Measurements from ENCODE around the gene PDYN. TPM values are rescaled to one million over a fixed set of nuclear protein-coding genes. Genes with fewer than 3 reads are reported as not detected.

PDYN gene
- total RNA-seq, 2 experiments from 2014 or later = not detected

DNA sequence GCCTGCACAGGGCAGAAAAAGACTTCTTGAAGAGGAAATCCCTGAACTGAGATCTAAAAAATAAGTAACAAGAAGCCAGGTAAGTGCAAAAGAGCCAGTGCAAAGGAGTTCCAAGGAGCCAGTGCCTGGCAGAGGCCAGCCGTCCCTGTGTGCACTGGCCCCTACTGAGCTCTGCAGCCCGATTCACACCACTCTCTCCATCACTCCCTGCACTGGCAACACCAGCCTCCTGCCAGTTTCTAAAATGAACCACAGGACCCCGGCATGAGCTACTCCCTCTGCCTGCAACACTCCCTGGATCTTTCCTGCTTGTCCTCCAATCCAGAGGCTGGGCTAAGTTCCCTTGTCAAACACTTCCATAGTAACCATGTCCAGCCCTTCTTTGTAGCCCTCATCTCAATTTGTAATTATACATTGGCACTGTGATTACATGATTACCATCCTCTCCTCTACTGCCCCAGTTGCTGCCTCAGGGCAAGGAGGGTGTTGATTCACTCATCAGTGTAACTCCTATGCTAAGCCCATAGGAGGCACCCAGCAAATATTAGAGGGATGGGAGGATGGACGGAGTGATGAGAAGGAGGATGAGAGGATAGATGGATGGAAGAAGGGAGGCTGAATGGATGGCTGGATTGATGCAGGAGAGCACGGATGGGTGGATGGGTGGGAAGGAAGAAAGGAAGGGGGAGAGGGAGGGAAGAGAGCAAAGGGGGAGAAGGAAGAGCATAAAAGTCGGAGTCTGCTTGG is 49.3 kb downstream of the PDYN start:
- ChIA-PET POLR2A (no interaction called here), CTCF (no interaction called here)
- H3K4me1 ChIP-seq (ENCODE audit: insufficient read depth, low read length) = no peaks in the 10 kb centered on the region
- H3K27me3 Mint-ChIP-seq = peaks cover 58% of the 10 kb centered on the region
- intact Hi-C loops (cut with DNase I, micrococcal nuclease) = no loop called here
- H3K9me3 Mint-ChIP-seq = no peaks in the 10 kb centered on the region
- peaks cover 21 to 32% of the 10 kb centered on the region in 2 experiments for H3K27me3 ChIP-seq (ENCODE audit: control insufficient read depth in 1 of 2, insufficient read depth in 2 of 2, low read length in 2 of 2)
- H3K9me3 ChIP-seq (ENCODE audit: control insufficient read depth in 1 of 2, insufficient read depth in 1 of 2, low read length in 2 of 2) = peaks cover 0 to 4% of the 10 kb centered on the region in 2 experiments
- no peak overlapping the region for H3K4me3 ChIP-seq (ENCODE audit: low read length)
- ATAC-seq (ENCODE audit: poor library complexity) = no peak
- TF ChIP-seq, protein P1, sequence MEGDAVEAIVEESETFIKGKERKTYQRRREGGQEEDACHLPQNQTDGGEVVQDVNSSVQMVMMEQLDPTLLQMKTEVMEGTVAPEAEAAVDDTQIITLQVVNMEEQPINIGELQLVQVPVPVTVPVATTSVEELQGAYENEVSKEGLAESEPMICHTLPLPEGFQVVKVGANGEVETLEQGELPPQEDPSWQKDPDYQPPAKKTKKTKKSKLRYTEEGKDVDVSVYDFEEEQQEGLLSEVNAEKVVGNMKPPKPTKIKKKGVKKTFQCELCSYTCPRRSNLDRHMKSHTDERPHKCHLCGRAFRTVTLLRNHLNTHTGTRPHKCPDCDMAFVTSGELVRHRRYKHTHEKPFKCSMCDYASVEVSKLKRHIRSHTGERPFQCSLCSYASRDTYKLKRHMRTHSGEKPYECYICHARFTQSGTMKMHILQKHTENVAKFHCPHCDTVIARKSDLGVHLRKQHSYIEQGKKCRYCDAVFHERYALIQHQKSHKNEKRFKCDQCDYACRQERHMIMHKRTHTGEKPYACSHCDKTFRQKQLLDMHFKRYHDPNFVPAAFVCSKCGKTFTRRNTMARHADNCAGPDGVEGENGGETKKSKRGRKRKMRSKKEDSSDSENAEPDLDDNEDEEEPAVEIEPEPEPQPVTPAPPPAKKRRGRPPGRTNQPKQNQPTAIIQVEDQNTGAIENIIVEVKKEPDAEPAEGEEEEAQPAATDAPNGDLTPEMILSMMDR (IDR thresholded peaks at IDR 0.05) = no peak
- H3K27ac Mint-ChIP-seq = no peak overlapping the region
- H3K36me3 ChIP-seq (ENCODE audit: insufficient read depth, low read length) = no peaks in the 10 kb centered on the region
- DNase-seq = no peak
- no peaks in the 10 kb centered on the region for H3K4me1 Mint-ChIP-seq (ENCODE audit: low read depth)
- H3K4me3 Mint-ChIP-seq = no peak overlapping the region
- no peak overlapping the region for H3K27ac ChIP-seq (ENCODE audit: low read depth in 1 of 2, low read length in 2 of 2)
- no peaks in the 10 kb centered on the region for H3K36me3 Mint-ChIP-seq (ENCODE audit: low read depth)

- Histone ChIP-seq H3K27me3 (ENCODE audit: control insufficient read depth in 1 of 2, insufficient read depth in 2 of 2, low read length in 2 of 2) (peaks cover 21 to 32% of the 10 kb centered on the region in 2 experiments), H3K4me3 (ENCODE audit: low read length) (no peak overlapping the region), H3K4me1 (ENCODE audit: insufficient read depth, low read length) (no peaks in the 10 kb centered on the region), H3K9me3 (ENCODE audit: control insufficient read depth in 1 of 2, insufficient read depth in 1 of 2, low read length in 2 of 2) (peaks cover 0 to 4% of the 10 kb centered on the region in 2 experiments), H3K36me3 (ENCODE audit: insufficient read depth, low read length) (no peaks in the 10 kb centered on the region), H3K27ac (ENCODE audit: low read depth in 1 of 2, low read length in 2 of 2) (no peak overlapping the region)
- no peaks in the 10 kb centered on the region for H3K9me3 Mint-ChIP-seq
- H3K27me3 Mint-ChIP-seq = peaks cover 52% of the 10 kb centered on the region
- no peak for ATAC-seq (ENCODE audit: poor library complexity)
- TF ChIP-seq, protein P1 (IDR thresholded peaks at IDR 0.05) = no peak
- no peaks in the 10 kb centered on the region for H3K36me3 Mint-ChIP-seq (ENCODE audit: low read depth)
- H3K4me3 Mint-ChIP-seq = no peak overlapping the region
- CTCF ChIA-PET = no interaction called here
- POLR2A ChIA-PET = no interaction called here
- H3K4me1 Mint-ChIP-seq (ENCODE audit: low read depth) = no peaks in the 10 kb centered on the region
- intact Hi-C loops (cut with DNase I, micrococcal nuclease) = no loop called here
- peak in 3 of 14 experiments; percentile 11 to 72 (median 62) for DNase-seq
- no peak overlapping the region for H3K27ac Mint-ChIP-seq
Observed at GRCh38 chr20:1943275-1944002, 50.4 kb downstream of the PDYN start.

DNA sequence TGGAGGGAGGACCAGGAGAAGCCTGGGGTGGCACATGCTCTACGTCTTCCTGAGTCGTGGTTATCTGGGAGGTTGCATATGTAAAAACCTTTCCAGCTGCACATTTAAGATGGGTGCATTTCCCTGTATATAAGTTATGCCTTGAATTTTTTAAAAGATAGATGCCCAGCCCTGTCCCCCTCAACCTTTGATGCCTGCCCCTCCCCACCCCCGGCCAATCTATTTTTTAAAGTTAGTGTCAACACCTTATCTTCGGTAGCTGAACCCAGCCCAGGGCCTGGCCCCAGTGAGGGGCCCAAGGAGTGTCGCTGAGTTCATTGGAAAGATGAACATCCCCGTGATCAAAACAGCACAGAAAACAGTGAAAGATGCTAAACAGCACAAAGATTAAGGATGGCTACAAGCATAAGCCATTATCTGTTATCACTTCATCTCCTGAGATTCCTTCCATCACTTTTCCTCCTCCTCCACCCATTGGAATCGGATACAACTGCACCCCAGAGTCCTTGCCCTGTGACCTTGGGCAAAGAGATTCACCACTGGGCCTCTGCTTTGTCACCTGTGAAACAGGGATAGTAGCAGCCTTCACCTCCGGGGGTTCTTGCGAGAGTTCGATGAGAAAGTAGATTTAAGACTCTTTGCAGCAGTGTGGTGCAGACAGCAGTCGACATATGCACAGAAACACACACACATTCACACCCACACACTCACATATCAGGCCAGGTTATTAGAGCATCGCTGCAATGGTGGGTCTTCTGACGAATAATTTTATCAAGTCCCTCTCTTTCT is 51.2 kb downstream of the PDYN start:
- H3K27ac ChIP-seq (ENCODE audit: low read depth in 1 of 2, low read length in 2 of 2) = no peak overlapping the region
- H3K4me1 ChIP-seq (ENCODE audit: insufficient read depth, low read length) = no peaks in the 10 kb centered on the region
- H3K36me3 ChIP-seq (ENCODE audit: insufficient read depth, low read length) = no peaks in the 10 kb centered on the region
- no peak overlapping the region for H3K4me3 ChIP-seq (ENCODE audit: low read length)
- peaks cover 50% of the 10 kb centered on the region for H3K27me3 Mint-ChIP-seq
- CTCF ChIA-PET = no interaction called here
- H3K4me1 Mint-ChIP-seq (ENCODE audit: low read depth) = no peaks in the 10 kb centered on the region
- H3K27ac Mint-ChIP-seq = no peak overlapping the region
- no peaks in the 10 kb centered on the region for H3K9me3 Mint-ChIP-seq
- intact Hi-C loops (cut with DNase I, micrococcal nuclease) = no loop called here
- H3K9me3 ChIP-seq (ENCODE audit: control insufficient read depth in 1 of 2, insufficient read depth in 1 of 2, low read length in 2 of 2) = peaks cover 0 to 4% of the 10 kb centered on the region in 2 experiments
- peaks cover 21 to 30% of the 10 kb centered on the region in 2 experiments for H3K27me3 ChIP-seq (ENCODE audit: control insufficient read depth in 1 of 2, insufficient read depth in 2 of 2, low read length in 2 of 2)
- no peak for ATAC-seq (ENCODE audit: poor library complexity)
- POLR2A ChIA-PET = no interaction called here
- TF ChIP-seq, protein P1 (IDR thresholded peaks at IDR 0.05) = no peak
- DNase-seq = no peak
- H3K4me3 Mint-ChIP-seq = no peak overlapping the region
- no peaks in the 10 kb centered on the region for H3K36me3 Mint-ChIP-seq (ENCODE audit: low read depth)

Data from CD4-positive, alpha-beta T cell (primary cell).